ENCODE results near the gene TACR2.

DNA sequence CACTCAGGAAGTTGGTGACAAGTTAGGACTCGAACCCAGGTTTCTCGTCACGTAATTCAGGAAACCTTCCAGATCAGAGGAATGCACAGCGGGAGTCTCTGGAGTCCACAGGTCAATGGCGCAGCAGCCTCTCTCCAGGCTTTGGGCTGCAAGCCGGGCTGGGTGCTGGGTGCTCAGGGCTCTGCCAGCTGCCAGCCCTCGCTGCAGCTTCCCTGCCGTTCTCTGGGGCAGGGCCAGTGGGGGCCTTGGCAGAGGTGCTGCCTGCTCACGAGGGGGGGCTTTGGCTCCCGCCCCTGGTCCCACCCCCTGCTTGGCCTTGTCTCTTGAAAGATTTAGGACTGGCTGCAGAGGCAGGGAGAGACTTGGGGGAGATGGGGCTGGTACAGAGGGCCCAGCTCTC, at the start of gene TACR2:
- no peak for TF ChIP-seq POLR2AphosphoS5 (IDR thresholded peaks at IDR 0.05)
- TF ChIP-seq, protein P1, sequence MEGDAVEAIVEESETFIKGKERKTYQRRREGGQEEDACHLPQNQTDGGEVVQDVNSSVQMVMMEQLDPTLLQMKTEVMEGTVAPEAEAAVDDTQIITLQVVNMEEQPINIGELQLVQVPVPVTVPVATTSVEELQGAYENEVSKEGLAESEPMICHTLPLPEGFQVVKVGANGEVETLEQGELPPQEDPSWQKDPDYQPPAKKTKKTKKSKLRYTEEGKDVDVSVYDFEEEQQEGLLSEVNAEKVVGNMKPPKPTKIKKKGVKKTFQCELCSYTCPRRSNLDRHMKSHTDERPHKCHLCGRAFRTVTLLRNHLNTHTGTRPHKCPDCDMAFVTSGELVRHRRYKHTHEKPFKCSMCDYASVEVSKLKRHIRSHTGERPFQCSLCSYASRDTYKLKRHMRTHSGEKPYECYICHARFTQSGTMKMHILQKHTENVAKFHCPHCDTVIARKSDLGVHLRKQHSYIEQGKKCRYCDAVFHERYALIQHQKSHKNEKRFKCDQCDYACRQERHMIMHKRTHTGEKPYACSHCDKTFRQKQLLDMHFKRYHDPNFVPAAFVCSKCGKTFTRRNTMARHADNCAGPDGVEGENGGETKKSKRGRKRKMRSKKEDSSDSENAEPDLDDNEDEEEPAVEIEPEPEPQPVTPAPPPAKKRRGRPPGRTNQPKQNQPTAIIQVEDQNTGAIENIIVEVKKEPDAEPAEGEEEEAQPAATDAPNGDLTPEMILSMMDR (IDR thresholded peaks at IDR 0.05), result no peak

Measured in upper lobe of left lung (tissue), 4 donors.